Activated CD4-positive, CD25-positive, alpha-beta regulatory T cell (primary cell): ENCODE measurements around the gene USP30.
"Not testable (repeated sequence)": the region's sequence is repeated elsewhere in the genome, so short reads cannot be mapped to it uniquely, and the experiment has no call there.

Experiments
- DNase-seq, 4 experiments: peaks; one replicate each; lab custom pipeline; 2025; lab: John Stamatoyannopoulos, UW

The USP30 gene

DNA sequence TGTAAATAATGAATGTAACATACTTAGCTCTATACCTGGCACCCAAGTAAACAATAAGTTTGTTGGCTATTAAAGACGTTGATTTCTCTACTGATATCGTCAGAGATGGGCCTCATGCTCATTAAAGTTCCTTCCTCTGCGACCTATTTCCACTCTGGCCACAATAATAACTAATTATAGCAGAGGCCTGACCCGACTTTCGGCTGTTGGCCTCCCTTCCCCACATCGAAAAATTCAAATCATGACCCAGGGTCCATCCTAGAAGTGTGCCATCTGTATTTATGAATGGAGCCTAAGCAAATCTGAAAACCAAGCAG lies 321 bp upstream of the USP30 start:
- no peak for DNase-seq

GRCh38 chr12:109053382-109054123 lies 1.2 kb downstream of the USP30 start:
- DNase-seq = no peak

- not testable (repeated sequence) for DNase-seq
These were observed 1.7 kb downstream of the USP30 start for GRCh38 chr12:109054124-109054513.

DNA sequence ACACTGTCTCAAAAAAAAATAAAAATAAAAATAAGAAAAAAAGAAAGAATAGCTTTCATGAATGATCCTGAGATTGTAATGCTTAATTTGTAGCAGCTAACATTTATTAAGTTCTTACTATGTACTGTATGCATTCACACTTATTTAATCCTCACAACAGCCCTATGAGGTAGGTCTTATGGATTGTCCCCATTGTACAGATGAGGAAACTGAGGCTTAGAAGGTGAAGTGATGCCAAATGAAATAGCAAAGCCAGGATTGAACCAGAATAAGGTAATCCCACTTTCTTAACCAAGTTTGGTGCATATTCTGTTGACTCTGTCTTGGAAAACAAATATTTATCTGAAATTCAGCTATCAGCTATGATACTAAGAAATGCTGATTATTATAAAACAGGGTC lies 2.1 kb downstream of the USP30 start:
- no peak for DNase-seq

DNA sequence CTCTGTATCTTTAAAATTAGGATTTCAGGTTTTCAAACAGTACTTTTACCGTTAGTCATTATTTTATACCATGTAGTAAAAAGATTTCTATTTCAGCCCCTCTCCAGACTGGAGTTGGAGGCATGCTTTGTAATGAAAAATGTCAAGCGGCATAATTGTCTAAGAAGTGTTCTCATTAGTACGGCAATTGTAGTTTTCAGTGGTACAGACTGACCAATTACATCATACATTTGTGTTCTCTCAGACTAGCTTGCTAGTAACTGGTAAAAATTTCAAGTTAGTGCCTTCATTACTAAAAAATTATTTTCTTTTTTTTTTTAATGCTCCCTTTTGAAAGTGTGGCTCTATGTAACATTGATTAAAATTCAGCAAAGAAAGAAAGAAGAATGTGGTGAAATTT lies 4.5 kb downstream of the USP30 start:
- no peak for DNase-seq

GRCh38 chr12:109057376-109057775 lies 5.0 kb downstream of the USP30 start:
- DNase-seq = no peak

DNA sequence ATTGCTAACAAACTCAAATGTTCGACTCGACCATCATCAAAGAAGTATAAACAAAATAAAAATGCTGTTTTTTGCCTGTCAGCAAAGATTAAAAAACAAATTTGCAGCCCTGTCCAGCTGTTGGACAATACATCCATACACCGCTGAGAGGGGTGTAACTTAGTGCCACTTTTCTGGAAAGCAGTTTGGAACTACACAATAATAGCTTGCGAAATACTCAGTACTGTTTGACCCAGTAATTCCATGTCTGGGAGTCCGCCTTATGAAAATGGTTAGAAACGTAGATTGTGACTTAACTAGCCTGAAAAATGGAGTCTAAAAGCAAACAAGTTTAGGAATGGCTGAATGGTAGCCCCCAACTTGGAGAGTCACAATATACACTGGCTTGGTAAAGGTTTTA lies 6.4 kb downstream of the USP30 start:
- no peak for DNase-seq

DNA sequence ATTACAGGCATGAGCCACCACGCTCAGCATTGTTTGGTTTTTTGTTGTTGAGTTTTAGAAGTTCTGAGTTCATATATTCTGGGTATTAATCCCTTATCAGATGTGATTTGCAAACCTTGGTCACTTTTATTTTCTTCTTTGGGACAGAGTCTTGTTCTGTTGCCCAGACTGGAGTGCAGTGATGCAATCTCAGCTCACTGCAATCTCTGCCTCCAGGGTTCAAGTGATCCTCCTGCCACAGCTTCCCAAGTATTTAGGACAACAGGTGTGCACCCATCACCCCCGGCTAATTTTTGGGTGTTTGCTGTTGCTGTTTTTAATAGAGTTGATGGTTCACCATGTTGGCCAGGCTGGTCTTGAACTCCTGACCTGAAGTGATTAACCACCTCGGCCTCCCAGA lies 11.8 kb downstream of the USP30 start:
- DNase-seq = no peak

DNA sequence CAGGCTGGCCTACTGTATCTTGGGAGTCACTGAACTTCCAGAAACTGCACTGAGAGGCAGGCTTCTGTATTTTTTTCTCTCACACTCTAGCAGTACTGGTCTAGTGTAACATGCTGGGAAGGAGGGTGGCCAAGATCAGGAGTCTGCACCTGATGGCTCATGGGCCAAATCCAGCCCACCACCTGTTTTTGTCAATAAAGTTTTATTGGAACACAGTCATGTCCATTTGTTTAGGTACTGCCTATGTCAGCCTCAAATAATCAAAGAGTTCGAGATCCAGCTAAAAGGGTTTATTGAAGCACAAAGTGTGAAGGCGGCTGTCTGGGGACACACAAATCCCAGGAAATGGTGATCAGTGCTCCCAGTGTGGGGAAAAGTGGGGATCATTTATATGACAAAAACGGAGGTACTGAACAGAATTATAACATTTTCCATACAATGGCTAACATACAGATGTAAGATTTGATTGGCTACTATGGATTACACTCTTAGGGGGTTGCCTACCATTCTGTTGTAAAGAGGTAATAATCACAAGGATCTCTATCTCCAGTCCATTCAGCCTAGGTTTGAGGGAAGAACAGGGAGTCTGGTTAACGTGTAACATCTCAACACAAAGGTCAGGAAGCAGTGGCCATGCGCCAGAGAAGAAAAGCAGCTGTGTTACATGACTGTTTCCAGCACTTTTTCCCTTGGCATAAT lies 12.9 kb downstream of the USP30 start:
- no peak for DNase-seq

DNA sequence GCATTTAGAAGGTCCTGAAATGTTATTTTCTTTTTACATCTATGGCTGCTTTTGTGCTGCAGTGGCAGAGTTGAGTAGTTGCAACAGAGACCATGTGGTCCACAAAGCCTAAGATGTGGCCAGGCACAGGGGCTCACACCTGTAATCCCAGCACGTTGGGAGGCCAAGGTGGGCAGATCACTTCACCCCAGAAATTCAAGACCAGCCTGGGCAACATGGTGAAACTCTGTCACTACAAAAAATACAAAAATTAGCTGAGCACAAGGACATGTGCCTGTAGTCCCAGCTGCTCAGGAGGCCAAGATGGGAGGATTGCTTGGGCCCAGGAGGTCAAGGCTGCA lies 13.4 kb downstream of the USP30 start:
- DNase-seq = no peak

DNA sequence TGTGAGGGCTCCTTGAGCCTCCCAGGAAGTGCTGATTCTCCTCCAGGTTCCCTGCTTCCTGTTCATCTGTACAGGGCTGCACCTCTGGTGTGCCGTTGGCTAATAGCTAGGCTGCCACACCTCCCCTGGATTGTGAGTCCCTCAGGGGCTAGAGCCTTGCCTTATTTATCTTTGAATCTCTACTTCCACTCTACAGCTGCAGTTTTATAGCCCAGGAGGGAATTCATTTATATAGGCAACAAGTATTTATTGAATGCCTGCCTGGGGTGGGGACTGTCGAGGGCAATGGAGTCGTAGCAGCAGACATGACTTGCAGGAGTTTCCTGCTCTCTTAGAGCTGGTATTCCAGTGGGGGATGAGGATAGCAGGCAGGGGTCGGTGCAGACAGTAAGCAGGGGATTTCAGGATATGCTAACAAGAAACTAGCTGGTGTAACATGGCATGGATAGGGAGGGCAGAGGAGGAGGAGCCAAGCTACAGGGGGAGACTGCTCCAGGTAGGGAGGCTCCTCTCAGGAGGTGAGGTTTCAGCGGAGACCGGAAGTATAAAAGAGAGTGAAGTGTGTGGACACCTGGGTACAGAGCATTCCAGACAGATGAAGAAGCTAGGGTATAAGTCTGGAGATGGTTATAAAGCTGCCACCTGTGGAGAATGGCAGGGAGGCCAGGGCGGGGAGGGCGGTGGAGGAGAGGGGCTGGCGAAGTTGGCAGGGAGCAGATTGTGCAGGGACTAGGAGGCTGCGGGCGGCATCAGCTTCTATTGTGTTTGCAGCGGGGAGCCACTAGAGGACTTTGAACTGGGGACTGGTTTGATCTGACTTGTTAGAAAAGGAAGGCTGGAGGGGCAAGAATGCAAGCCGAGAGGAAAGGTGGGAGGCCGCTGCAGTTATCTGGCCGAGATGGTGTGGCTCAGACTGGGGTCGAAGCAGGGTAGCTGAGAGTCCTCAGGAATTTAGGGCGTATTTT lies 17.2 kb downstream of the USP30 start:
- DNase-seq = no peak

- DNase-seq = no peak
These were observed 22.5 kb downstream of the USP30 start for GRCh38 chr12:109074866-109075265.

DNA sequence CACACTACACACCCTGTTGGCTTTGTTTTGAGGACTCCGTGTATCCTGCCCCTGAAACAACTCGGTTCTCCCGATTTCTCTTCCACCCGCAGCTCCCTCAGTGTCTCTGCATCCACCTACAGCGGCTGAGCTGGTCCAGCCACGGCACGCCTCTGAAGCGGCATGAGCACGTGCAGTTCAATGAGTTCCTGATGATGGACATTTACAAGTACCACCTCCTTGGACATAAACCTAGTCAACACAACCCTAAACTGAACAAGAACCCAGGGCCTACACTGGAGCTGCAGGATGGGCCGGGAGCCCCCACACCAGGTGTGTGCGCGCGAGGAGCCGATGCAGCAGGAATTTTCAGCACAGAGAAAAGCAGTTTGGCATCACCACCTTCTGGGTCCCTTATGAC lies 30.4 kb downstream of the USP30 start:
- no peak for DNase-seq

GRCh38 chr12:109084425-109084824 lies 32.0 kb downstream of the USP30 start:
- DNase-seq = no peak

DNA sequence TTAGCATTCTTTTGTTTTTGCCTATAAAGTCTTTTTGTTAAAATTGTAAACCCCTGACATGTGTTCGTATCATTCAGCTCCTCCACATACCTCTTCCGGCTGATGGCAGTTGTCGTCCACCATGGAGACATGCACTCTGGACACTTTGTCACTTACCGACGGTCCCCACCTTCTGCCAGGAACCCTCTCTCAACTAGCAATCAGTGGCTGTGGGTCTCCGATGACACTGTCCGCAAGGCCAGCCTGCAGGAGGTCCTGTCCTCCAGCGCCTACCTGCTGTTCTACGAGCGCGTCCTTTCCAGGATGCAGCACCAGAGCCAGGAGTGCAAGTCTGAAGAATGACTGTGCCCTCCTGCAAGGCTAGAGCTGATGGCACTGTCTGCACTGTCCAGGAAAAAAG lies 33.2 kb downstream of the USP30 start:
- DNase-seq = no peak

GRCh38 chr12:109087250-109087649 lies 34.9 kb downstream of the USP30 start:
- DNase-seq = no peak

- no peak for DNase-seq
These were observed 36.4 kb downstream of the USP30 start for GRCh38 chr12:109088818-109089217.

- no peak for DNase-seq
These were observed 37.3 kb downstream of the USP30 start for GRCh38 chr12:109089683-109090082.

DNA sequence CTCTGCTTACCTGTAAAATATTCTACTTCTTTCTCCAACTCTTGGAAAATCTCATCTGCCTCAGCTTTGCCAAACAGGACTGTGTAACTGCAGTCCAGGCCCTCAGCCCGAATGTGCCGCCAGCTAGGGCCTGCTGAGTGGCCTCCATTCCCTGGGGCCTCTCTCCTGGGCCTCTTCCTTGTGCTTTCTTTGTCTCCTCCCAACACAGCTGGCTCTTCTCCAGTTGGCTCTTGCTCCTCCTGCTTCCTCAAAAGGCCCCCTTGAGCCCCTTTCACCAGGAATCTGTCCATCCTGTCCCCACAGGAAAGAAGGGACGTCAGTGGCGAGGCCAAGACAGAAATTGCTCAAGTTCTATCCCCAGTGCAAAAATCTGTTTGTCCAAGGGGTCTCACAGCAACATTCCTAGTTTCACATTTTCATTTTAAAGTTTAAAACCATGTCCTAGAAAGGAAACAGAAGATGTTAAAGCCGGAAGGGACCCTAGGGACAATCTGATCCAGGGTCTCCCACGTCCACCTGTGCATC lies 40.2 kb downstream of the USP30 start:
- no peak for DNase-seq

DNA sequence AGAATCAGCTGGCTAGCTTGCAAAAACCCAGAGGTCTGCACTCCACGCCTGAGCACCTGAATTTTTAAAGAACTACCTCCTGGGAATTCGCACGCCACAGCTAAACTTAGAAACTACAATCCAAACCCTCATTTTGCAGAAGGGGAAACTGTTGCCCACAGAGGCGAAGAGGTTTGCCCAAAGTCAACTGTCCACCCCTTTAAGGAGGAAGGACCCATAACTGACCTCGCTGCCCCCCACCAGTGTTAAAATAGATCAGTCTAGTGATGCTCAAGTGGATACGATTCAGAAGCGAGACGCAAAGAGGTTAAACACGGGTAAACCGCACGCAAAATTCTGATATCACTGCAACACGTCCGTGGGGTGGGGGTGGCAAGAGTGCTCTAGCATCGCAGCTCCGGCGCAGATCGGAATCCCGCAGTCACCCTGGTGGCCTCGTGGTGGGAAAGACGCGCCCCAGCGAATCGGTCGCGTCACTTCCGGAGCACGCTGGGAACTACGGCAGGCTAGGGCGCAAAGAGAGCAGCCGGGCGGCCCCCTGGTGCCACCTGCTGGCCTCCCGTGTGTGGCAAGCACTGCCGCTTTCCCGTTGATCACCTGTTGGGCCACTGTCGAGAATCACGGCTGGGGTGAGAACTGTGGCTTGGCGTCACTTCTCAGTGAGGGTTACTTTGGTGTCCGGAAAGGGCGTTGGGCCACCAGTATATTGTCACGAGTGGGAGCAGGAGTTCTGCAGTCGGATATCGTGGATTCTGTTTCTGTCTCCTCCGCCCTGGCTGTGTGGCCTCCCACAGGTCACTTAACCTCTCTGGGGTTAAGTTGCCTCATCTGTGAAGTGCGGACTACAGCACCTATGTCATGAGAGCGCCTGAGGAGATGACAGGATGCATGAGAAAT lies 40.9 kb downstream of the USP30 start, which contains the start of gene ALKBH2:
Gene ALKBH2 (minus strand): TSS at position 451 of the 897 bp plus-strand sequence. CDS start 686 bp downstream, outside the sequence.
- peak; percentile 84 to 91 (median 90) for DNase-seq

DNA sequence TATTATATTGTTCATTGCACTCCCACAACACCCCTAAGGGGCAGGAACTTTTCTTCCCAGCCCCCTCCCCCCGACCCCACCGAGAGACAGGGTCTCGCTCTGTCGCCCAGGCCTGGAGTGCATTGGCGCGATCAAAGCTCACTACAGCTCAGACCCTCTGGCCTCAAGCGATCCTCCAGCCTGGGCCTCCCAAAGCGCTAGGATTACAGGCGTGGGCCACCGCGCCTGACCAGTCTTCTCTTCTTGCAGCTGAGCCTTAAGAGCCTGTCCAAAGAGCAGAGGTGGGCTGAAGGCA lies 44.7 kb downstream of the USP30 start:
- no peak for DNase-seq
